A204.1 (cell line): ENCODE results near the gene GON4L.
A peak's percentile ranks its signal among the peaks of the same experiment; 100 is the strongest.
"Not testable (repeated sequence)": the region's sequence is repeated elsewhere in the genome, so short reads cannot be mapped to it uniquely, and the experiment has no call there.

Experiments
- FAIRE-seq: peaks from 2 replicates; lab custom pipeline; 2012; peaks lifted over from hg19 to GRCh38; lab: Jason Lieb, UNC

GON4L gene, protein sequence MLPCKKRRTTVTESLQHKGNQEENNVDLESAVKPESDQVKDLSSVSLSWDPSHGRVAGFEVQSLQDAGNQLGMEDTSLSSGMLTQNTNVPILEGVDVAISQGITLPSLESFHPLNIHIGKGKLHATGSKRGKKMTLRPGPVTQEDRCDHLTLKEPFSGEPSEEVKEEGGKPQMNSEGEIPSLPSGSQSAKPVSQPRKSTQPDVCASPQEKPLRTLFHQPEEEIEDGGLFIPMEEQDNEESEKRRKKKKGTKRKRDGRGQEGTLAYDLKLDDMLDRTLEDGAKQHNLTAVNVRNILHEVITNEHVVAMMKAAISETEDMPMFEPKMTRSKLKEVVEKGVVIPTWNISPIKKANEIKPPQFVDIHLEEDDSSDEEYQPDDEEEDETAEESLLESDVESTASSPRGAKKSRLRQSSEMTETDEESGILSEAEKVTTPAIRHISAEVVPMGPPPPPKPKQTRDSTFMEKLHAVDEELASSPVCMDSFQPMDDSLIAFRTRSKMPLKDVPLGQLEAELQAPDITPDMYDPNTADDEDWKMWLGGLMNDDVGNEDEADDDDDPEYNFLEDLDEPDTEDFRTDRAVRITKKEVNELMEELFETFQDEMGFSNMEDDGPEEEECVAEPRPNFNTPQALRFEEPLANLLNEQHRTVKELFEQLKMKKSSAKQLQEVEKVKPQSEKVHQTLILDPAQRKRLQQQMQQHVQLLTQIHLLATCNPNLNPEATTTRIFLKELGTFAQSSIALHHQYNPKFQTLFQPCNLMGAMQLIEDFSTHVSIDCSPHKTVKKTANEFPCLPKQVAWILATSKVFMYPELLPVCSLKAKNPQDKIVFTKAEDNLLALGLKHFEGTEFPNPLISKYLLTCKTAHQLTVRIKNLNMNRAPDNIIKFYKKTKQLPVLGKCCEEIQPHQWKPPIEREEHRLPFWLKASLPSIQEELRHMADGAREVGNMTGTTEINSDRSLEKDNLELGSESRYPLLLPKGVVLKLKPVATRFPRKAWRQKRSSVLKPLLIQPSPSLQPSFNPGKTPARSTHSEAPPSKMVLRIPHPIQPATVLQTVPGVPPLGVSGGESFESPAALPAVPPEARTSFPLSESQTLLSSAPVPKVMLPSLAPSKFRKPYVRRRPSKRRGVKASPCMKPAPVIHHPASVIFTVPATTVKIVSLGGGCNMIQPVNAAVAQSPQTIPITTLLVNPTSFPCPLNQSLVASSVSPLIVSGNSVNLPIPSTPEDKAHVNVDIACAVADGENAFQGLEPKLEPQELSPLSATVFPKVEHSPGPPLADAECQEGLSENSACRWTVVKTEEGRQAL (N-terminal part only)

DNA sequence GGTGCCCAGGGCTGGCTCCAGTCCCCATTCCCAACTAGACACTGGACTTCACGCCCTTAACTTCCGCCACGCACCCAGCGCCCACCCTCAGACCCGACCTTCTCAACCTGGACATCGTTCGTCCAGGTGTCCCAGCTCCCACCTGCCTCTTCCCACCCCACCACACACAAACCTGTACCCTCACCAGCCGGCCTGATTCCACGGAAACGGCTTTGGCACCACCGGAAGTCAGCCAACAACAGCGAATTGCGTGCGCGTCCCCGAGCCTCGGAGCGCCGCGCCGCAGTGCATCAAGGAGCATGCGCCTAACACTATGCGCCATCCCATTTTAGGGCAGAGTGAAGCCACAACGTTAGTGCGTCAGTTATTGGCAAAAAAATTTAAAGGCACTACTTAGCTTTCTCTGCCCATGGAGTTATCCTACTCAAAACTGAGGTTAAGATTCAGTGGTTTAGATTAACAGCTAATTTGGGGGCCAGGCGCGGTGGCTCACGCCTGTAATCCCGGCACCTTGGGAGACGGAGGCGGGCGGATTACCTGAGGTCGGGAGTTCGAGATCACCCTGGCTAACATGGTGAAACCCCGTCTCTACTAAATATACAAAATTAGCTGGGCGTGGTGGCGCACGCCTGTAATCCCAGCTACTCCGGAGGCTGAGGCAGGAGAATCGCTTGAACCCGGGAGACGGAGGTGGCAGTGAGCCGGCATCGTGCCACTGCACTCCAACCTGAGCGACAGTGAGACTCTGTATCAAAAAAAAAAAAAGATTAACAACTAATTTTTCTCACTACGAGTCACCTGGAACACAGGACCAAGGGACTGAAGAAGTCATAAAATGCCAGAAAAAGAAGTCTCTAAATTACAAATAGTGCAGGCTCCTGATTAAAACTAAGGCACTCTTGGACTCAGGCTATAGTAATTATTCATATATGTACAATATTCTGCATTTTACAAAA lies at the start of gene GON4L:
Gene GON4L (minus strand): TSS at position 240 of the 956 bp plus-strand sequence. CDS start 3,434 bp downstream, outside the sequence.
- FAIRE-seq: peak; percentile 92

DNA sequence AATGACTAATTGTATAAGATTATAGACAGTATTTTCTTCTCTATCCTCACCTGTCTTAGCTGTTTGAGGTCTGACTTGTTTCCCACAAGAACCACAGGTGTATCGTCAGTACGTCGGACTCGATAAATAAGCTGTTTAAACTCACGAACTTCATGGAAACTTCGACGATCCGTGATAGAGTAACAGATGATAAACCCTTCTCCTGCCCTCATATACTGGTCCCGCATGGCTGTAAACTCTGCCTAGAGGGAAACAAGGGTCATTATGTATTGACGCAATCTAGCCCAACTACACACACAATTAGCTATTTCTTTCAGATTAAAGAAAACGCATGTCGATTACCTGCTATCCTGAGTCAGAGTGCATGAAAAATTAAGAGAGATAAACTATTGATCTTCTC lies 47.2 kb upstream of the GON4L start:
- no peak for FAIRE-seq

DNA sequence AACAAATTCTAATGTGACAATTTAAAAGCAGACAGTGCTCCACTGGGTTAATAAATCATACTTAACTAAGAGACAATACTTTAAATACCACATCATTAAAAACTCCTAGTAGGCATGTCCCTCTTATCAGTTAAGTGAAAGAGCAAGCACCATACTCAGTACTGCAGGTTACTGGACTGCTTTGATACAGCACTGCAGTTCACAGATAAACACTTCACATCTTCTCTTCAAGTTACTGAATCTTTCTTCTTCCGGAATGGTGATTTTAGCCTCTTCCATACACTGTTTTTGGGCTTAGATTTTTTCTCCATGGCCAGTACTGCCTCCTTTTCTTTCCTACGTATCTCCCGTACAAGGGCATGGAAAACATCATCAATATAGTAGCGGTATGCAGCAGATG lies 43.1 kb upstream of the GON4L start:
- no peak for FAIRE-seq

DNA sequence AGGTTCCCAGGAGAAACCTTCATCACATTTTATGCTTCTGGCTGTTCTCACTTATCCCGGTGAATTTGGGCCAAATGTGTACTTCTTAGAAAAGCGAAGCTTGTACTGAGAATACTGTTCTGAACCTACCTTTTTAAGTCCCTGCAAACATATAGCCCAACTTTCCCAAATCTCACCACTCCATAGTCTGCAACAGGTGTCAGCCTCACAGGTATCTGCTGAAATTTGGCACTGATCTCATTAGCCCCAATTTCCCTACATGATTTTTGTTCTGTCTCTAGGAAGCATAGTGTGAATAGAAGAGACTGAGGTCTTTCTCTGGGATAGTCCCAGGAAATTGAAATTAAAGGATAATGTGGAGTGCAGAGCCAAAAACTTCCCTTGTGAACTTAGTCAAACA lies 42.7 kb upstream of the GON4L start:
- no peak for FAIRE-seq

DNA sequence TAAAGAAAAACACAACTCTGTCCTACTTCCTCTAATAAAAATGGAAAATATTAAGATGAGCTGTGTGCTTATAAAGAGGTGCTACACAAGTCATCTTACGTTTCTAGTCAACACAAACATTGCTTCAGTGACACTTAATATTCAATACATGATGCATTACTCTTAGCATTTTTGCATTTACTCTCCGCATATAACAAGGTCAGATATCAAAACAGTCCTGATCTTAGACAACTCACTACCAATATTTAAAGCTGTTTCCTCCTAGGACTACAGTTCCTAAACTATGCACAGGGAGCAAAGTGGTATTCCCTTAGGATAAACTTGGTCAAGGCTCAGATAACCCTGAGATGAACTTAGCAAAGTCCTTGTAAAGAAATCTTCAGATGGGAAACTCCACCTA lies 41.9 kb upstream of the GON4L start:
- no peak for FAIRE-seq

DNA sequence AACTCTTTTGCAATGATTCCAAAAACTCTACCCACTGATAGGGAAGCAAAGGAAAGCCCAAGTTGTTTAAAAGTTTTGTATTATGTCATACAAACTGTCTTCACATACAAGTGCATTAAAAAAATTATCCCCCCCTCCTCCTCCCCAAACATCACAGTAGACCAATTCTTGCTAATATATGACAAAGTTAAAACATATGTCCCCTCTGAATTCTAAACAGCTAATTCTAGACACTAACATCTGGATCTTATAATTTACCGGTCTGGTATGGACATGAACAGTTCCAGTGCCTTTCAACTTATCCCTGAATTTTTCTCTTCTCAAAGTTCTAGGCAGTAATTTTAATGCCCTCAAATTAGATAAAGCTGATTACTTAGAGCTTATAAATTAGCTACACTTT lies 40.7 kb upstream of the GON4L start:
- no peak for FAIRE-seq

GRCh38 chr1:155896476-155896875 lies 39.5 kb upstream of the GON4L start:
- not testable (repeated sequence) for FAIRE-seq

DNA sequence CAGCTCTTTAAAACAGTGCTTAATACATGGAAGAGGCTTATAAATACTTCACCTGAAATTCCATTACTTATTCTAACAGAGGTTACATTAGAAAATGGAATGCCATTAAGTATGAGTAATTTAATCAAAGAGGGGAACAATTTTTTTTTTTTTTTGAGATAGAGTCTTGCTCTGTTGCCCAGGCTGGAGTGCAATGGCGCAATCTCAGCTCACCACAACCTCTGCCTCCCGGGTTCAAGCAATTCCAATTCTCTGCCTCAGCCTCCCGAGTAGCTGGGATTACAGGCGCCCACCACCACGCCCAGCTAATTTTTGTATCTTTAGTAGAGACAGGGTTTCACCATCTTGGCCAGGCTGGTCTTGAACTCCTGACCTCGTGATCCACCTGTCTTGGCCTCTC lies 38.6 kb upstream of the GON4L start:
- not testable (repeated sequence) for FAIRE-seq

DNA sequence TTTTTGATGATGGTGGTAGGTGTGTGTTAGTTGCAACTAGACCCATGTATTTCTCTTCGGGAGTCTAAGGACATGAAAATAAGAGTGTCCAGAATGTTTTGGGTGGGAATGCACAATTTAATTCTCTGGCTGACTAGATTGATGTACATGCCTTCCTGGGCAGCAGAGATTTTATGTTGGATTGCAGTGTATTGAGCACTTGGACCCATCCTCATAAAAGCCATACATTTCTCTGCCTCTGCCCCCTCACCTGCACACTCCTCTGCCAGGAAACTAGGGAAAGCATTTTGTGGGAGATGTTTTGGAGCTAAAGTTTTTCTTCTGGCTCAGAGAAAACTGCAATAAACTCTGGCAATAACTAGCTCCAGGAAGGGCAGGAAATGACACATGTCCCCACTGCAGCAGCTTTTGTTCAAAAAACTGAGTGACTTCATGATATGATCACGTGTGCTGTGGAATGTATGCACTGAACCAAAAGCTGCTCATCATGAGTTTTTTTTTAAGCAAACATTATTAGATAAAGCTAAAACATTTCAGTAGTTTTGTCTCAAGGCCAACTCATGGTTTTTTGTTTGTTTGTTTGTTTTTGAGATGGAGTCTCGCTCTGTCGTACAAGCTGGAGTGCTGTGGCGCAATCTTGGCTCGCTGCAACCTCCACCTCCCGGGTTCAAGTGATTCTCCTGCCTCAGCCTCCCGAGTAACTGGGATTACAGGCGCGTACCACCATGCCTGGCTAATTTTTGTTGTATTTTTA lies 36.6 kb upstream of the GON4L start:
- no peak for FAIRE-seq

DNA sequence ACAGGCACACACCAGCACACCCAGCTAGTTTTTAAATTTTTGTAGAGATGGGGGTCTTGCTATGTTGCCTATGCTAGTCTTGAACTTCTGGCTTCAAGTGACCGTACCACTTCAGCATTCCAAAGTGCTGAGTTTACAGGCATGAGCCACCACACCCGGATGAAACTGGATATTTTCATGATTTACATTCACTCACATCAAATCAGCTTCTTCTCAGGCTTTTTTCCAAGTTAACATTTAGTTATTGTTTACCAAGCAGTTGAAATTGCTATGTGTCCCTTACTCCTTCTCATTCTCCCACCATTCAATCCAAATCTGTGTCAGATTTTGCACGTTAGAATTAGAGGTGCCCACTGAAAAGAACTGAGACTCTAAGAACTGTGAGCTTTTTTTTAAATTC lies 35.8 kb upstream of the GON4L start:
- no peak for FAIRE-seq

- FAIRE-seq: no peak
Measured at GRCh38 chr1:155890251-155890650, 33.2 kb upstream of the GON4L start.

GRCh38 chr1:155889566-155889965 lies 32.6 kb upstream of the GON4L start:
- no peak for FAIRE-seq

- no peak for FAIRE-seq
Measured at GRCh38 chr1:155888481-155888880, 31.5 kb upstream of the GON4L start.

DNA sequence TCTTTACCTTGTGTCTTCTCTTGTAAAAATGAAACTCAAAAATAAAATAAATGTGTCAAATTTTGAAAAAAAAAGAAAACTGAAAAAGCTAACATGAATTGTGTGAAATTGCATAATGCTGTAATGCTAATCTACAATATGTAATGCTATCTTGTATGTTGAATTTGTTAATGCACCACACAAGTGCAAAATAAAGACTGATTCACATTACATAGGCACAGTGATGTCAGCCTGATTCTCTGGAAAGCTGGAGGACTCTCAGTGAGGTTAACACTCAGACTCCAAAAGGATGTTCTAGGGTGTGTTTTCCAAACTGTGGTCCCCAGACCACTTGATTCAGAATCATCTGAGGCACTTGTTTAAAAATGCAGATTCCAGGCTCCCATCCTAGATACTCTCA lies 28.0 kb upstream of the GON4L start:
- FAIRE-seq: no peak

DNA sequence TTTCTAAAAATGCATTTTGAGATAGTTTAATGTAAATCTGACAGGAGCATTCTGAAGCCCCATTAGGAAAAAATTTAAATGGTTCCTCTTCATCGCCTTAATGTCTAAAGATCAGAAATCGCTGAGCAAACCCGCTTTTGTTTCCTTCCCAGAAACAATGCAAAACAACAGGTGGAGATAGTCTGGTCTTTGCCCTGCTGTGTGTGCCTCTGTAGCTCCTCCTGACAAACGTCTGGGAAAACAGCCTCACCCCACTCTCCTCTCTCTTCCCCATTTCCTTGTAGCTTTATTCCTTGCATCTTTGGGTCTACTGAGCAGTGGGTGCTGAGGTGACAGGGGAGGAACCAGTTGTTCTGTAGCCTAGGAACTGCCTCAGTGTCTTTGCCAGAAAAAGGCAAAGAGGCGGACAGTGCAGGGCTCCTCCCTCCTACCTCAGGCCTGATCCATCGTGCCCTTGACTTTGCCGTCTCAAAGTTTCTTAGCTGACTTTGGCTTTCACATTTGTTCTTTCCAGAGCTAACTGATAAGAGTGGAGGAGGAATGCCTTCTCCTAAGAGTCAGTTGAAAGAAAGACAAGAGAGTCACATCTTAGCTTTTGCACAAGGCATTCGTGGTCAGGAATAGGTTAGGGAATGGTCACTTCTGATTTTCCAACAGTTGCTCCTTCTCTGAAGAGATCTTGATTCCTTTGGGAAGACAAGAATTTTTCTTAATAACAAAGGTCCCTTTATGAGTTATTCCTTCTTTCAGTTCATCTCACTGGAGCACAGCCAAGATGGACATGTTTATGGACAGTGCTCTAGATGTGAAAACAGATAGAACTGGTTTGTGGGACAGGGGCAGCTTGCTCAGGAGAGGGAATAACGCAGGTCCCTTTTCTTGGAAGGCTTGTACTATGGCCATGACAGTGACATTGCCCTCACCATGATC lies 27.3 kb upstream of the GON4L start:
- no peak for FAIRE-seq

GRCh38 chr1:155882766-155883165 lies 25.8 kb upstream of the GON4L start:
- FAIRE-seq: no peak

- FAIRE-seq: no peak
Measured at GRCh38 chr1:155882235-155882634, 25.2 kb upstream of the GON4L start.

DNA sequence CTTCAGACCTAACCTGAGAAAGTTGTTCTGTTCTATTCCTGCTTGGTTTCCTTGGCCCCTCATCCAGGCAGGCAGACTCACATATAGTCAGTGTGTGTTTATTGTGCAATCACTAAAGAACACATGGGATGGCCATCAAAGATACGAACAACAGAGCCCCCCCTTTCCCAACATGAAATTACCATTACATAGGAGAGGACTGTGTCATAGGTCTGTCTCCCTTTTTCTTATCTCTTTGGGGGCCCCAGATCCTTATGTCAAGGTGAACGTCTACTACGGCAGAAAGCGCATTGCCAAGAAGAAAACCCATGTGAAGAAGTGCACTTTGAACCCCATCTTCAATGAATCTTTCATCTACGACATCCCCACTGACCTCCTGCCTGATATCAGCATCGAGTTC lies 23.9 kb upstream of the GON4L start:
- FAIRE-seq: no peak

DNA sequence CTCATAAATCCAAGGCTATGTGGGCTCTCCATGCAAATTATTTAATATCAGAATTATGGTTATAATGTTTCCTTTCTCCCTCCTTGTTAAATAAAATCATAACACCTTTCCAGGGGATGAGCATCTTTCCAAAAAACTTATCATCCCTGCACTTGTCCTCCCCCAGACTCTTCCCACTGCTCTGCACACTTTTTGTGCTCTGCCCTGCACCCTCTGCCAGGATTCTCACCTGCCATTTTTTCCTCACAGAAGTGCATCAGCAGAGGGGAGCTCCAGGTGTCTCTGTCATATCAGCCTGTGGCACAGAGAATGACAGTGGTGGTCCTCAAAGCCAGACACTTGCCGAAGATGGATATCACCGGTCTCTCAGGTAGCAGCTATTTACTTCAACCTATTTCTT lies 23.2 kb upstream of the GON4L start:
- FAIRE-seq: no peak
